NK-92 (cell line): Measurements from ENCODE around the gene KRTAP5-2.
"Not testable (repeated sequence)": the region's sequence is repeated elsewhere in the genome, so short reads cannot be mapped to it uniquely, and the experiment has no call there.

Source experiments
- DNase-seq: peaks from one replicate; lab custom pipeline; 2025; ENCODE audit not compliant: unreplicated experiment; lab: John Stamatoyannopoulos, UW

The KRTAP5-2 gene, protein sequence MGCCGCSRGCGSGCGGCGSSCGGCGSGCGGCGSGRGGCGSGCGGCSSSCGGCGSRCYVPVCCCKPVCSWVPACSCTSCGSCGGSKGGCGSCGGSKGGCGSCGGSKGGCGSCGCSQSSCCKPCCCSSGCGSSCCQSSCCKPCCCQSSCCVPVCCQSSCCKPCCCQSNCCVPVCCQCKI

DNA sequence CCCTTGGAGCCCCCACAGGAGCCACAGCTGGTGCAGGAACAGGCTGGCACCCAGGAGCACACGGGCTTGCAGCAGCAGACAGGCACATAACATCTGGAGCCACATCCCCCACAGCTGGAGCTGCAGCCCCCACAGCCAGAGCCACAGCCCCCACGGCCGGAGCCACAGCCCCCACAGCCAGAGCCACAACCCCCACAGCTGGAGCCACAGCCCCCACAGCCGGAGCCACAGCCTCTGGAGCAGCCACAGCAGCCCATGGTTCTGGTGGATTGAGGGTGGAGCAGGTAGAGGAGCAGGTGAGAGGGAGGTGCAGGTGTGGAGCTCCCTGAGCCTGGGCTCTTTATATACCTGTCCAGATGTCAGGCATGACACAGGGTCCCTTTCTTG lies at the start of gene KRTAP5-2:
Gene KRTAP5-2, minus strand, starts transcription at position 301 of the 387 bp plus-strand sequence. Its CDS starts 44 bp downstream, at position 257.
- DNase-seq, result no peak

GRCh38 chr11:1646540-1646939 lies 48.4 kb upstream of the KRTAP5-2 start:
- not testable (repeated sequence) for DNase-seq

GRCh38 chr11:1645357-1645821 lies 47.3 kb upstream of the KRTAP5-2 start:
- DNase-seq, result no peak

GRCh38 chr11:1644601-1645356 lies 46.7 kb upstream of the KRTAP5-2 start:
- no peak for DNase-seq

DNA sequence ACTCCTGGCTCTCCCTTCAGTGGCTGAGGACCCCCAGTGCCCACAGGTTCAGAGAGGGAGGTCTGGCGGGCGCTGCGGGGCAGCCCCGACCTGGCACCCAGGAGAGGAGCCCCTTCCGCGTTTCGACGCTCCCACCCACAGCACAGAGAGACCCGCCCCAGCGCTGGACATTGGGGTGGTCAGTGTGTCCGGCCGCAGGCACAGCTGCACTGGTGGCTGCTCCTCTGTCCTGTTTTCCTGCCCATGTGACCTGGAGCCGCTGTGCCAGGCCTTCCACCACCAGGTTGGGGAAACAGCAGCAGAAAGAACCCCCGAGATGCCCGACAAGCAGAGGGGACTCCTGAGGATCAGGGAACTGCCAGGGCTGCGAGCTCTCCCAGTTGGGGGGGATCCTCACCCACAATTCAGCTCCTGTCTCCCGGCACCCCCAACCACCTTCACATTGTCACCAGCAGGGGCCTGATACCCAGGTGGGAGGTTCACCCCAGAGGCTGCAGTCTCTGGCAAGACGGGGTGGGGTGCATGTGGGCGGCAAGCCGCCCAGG lies 45.1 kb upstream of the KRTAP5-2 start:
- DNase-seq, result no peak

GRCh38 chr11:1642288-1643145 lies 44.4 kb upstream of the KRTAP5-2 start:
- DNase-seq, result no peak

- no peak for DNase-seq
These were observed 43.0 kb upstream of the KRTAP5-2 start for GRCh38 chr11:1641096-1641495.

GRCh38 chr11:1640076-1640946 lies 42.2 kb upstream of the KRTAP5-2 start:
- no peak for DNase-seq

GRCh38 chr11:1639666-1640065 lies 41.6 kb upstream of the KRTAP5-2 start:
- no peak for DNase-seq

DNA sequence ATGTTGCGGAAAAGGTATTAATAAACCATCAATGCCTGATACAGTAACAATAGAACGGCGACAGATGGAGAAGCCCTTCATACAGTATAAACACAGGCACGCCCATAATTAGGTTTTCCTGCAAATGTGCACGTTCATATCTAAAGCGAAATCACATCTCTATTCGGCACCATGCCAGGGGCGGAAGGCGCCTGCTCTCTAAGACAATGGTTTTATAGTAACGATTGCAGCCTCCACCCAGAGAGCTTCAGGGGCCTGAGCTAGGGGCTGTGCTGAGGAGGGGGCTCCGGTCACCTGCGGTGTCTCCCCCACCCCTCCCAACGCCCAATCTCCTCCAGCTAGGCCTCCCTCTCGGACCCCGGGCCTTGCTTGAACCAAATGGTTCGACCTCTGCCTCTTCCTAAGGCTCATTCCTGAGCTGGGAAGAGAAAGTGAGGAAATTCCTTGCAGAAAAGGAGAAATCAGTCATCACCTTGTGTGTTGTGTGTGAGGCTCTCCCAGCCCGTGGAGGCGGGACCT lies 41.1 kb upstream of the KRTAP5-2 start:
- DNase-seq, result no peak

DNA sequence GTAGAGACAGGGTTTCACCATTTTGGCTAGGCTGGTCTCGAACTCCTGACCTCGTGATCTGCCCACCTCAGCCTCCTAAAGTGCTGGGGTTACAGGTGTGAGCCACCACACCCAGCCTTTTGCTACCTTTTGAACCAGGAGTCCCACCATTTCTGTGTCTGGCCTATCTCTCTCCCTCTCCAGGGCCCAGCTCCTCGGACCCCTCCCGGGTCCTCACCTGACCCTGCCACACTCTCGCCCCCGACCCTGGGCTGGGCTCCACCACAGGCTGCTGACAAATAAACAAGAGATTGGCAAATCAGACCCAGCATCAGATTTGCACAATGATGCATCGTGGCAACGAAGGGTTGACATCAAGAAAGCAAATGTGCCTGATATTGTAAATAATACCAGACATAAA lies 40.2 kb upstream of the KRTAP5-2 start:
- DNase-seq, result no peak

DNA sequence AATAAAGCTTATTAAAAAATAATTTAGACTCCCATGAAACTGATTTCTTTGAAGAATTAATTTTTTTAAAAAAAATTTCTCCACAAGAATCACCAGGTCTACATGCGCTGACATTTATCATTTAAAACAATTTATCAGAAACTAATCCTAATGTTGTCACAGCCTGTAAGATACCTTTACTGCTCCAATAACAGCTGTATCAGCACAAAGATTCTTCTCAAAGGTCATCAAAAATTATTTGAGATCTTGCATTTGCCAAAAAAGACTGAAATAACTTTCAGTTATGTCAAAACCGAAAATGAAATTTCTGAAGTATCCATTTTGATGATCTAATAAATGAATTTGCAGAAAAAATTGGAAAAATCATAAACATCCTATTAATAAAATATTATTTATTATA lies 39.5 kb upstream of the KRTAP5-2 start:
- DNase-seq, result no peak

GRCh38 chr11:1636291-1636950 lies 38.3 kb upstream of the KRTAP5-2 start:
- DNase-seq, result no peak

DNA sequence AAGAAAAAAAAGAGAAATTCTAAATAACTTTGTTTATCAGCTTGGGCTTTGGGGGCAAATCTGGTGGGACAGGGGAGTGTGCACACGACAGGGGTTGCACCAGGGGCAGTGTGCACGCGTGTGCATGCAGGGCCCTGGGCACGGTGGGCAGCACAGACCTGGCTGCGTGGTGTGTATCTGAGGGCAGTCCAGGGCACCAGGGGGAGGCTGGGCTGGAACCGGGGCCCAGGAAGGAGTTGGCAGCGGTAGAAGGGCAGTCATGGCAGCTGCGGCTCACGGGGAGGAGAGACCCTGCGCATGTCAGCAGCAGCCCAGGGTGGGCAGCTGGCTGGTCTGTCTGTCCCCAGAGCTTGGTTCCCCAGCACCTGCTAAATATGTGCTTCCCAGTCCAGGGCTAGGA lies 35.8 kb upstream of the KRTAP5-2 start:
- DNase-seq, result no peak

DNA sequence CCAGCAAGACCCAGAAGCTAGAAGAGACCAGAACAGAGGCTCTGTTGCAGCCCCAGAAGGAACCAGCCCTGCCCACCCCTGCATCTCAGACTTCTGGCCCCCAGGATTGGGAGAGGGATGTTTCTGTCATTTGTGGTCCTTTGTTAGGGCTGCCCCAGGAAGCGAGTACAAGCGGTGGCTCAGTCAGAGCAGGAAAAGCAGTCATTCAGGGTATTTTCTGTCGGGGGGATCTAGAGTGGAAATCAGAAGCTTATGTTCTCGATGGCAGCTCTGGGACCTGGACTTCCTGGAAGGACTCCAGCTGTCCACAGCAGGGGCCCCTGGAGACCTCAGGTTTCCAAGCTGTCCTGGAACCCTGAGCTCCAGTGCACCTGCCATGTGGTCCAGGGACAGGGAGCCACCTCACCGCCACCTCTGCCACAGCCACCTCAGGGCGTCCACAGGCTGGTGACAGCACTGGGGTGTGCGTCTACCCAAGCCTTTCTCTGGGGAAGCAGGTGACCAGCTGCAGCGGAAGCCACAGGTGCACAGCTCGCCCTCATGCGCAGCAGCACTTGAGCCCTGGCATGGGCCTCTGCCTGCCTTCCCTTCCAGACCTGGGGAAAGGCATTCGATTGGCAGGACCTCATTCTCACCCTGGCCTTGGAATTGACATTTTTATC lies 34.1 kb upstream of the KRTAP5-2 start:
- DNase-seq, result no peak

DNA sequence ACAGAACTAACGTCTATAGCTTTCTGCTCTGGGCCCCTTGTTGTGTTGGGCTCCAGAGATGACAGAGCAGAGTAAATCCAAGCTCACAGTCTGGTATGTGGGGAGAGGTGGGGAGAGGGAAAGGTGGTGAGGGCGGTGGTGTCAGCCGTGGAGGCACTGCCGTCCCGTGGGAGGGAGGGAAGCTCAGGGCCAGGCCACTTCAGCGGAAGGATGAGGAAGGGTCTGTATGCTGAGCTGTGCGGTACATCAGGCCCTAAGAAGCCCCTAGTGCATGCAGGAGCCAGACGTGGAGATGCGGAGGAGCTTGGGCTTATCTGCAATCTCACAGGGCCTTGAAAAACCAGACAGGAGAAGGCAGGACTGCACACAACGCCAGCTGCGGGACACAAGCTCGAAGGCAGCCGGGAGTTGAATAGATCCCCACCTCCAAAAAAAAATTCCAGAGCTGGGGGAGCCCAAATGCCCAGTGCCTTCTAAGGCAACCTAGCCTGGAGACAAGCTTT lies 33.0 kb upstream of the KRTAP5-2 start:
- no peak for DNase-seq

DNA sequence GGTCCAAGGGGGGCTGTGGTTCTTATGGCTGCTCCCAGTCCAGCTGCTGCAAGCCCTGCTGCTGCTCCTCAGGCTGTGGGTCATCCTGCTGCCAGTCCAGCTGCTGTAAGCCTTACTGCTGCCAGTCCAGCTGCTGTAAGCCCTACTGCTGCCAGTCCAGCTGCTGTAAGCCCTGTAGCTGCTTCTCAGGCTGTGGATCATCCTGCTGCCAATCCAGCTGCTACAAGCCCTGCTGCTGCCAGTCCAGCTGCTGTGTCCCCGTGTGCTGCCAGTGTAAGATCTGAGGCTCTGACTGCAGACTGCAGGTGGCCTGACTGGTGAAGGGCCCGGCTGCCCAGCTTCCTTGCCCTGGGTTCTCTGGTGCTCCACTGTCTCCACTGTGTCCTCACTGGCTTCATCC lies 32.2 kb upstream of the KRTAP5-2 start:
- no peak for DNase-seq

DNA sequence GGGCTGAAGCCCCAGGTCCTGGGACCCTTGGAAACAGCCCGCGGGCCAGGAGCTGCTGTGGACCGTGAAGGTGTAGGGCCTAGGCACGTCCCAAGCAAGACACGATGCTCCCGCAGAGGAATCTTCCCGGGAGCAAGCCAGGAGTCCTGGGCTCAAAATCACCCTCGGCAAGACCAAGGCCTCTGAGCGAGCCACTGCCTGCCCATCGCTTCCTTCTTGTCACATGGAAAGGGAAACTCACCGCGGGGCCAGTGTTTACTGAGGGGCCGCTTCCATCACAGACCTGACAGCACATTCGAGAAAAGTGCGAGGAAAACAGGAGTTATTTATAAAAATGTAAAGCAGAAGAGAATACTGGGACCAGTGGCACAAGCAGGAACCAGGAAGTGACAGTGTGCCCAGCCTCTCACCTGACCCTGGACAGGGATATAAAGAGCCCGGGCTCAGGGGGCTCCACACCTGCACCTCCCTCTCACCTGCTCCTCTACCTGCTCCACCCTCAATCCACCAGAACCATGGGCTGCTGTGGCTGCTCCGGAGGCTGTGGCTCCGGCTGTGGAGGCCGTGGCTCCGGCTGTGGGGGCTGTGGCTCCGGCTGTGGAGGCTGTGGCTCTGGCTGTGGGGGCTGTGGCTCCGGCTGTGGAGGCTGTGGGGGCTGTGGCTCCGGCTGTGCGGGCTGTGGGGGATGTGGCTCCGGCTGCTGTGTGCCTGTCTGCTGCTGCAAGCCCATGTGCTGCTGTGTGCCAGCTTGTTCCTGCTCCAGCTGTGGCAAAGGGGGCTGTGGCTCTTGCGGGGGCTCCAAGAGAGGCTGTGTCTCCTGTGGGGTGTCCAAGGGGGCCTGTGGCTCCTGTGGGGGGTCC lies 31.5 kb upstream of the KRTAP5-2 start, which contains the start of gene KRTAP5-5:
Gene KRTAP5-5, plus strand, starts transcription at position 450 of the 860 bp plus-strand sequence. Its CDS starts 66 bp downstream, at position 516.
- DNase-seq, result no peak
